CD4-positive, CD25-positive, alpha-beta regulatory T cell (primary cell): Measurements from ENCODE around the gene SLC37A3. TPM values are rescaled to one million over a fixed set of nuclear protein-coding genes. Genes with fewer than 3 reads are reported as not detected.

ENCODE experiments used
- ATAC-seq, 2 donors: fragments of 150-1000 bp; cut with Tn5 transposase; one replicate each; pipeline ENCODE4 v1.10.0; 2021; ENCODE audit warnings: low read depth in 2 of 2, moderate number of reproducible peaks in 2 of 2, moderate library complexity in 1 of 2
- DNase-seq, 3 donors: peaks; one replicate each; pipeline versions ENCODE4 v3.0.0 to v3.0.0-alpha.2; 2012 to 2022; ENCODE audit warnings: mixed read lengths in 1 of 3
- H3K27ac ChIP-seq: one replicate; pipeline ENCODE4 v1.7.0; 2013; ENCODE audit warnings: mild to moderate bottlenecking, low read length; ENCODE audit not compliant: insufficient read depth, poor library complexity, severe bottlenecking
- H3K27me3 ChIP-seq: one replicate; pipeline ENCODE4 v1.7.0; 2013; ENCODE audit warnings: low read length; ENCODE audit not compliant: control insufficient read depth, insufficient read depth
- H3K36me3 ChIP-seq: one replicate; pipeline ENCODE4 v1.7.0; 2013; ENCODE audit warnings: mild to moderate bottlenecking, low read length, moderate library complexity; ENCODE audit not compliant: control insufficient read depth, insufficient read depth
- H3K4me1 ChIP-seq: 2 replicates; pipeline ENCODE4 v1.7.0; 2013; ENCODE audit warnings: mild to moderate bottlenecking, low read length; ENCODE audit not compliant: insufficient read depth, control insufficient read depth, poor library complexity, severe bottlenecking
- H3K4me3 ChIP-seq: one replicate; pipeline ENCODE4 v1.7.0; 2013; ENCODE audit warnings: low read depth, mild to moderate bottlenecking, low read length, moderate library complexity
- H3K9me3 ChIP-seq, 2 experiments: 1 replicate in 1 of 2; 2 replicates in 1 of 2; pipeline ENCODE4 v1.7.0; 2013; ENCODE audit warnings: low read length in 2 of 2, mild to moderate bottlenecking in 1 of 2, moderate library complexity in 1 of 2; ENCODE audit not compliant: control insufficient read depth in 2 of 2
- H3K27ac Mint-ChIP-seq, 3 donors: one replicate each; pipeline ENCODE4 v1.8.0; 2020 to 2022; ENCODE audit warnings: mild to moderate bottlenecking in 3 of 3, mixed read lengths in 3 of 3, moderate library complexity in 2 of 3
- H3K27me3 Mint-ChIP-seq: one replicate; pipeline ENCODE4 v1.8.0; 2022; ENCODE audit warnings: mild to moderate bottlenecking, mixed read lengths
- H3K36me3 Mint-ChIP-seq: one replicate; pipeline ENCODE4 v1.8.0; 2020; ENCODE audit warnings: mixed read lengths
- H3K4me1 Mint-ChIP-seq, 4 donors: one replicate each; pipeline ENCODE4 v1.8.0; 2020 to 2022; ENCODE audit warnings: mixed read lengths in 4 of 4, mild to moderate bottlenecking in 1 of 4
- H3K4me3 Mint-ChIP-seq, 4 donors: one replicate each; pipeline ENCODE4 v1.8.0; 2020 to 2022; ENCODE audit warnings: mild to moderate bottlenecking in 4 of 4, mixed read lengths in 4 of 4, moderate library complexity in 3 of 4
- H3K9me3 Mint-ChIP-seq, 7 donors: one replicate each; pipeline ENCODE4 v1.8.0; 2020 to 2022; ENCODE audit warnings: mixed read lengths in 7 of 7, mild to moderate bottlenecking in 3 of 7, moderate library complexity in 2 of 7
- polyA plus RNA-seq, 4 donors: library from polyadenylated mRNA; unstranded; fragments of 300-500 nt; fragmentation: Illumina TruSeq; gene quantifications; one replicate each; pipeline ENCODE4 v1.2.3, GENCODE V29; 2021
- total RNA-seq: library from RNA; stranded (reverse); gene quantifications from one replicate; pipeline ENCODE4 v1.2.3, GENCODE V29; 2022

The SLC37A3 gene
- total and polyA plus RNA-seq, 5 donors from 2014 or later, result 13.0 to 44.7 (median 15.5) TPM

DNA sequence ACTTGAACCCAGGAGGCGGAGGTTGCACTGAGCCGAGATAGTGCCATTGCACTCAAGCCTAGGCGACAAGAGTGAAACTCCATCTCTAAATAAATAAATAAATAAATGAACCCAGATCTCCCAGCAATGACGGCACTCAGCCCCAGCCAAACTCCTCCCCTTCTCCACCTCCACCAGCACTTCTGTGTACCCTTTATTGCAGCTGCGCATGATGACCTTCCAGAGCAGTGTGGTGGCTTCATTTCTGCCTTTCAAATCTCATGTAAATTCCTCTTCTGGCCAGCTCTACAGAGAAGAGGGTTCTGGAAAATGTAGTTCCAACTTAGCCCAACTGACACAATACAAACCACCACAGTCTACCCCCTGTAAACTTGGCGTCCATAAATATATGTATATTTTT is 108.5 kb downstream of the SLC37A3 start:
- no peak for ATAC-seq
- H3K9me3 ChIP-seq, result no peaks in the 10 kb centered on the region
- H3K27ac ChIP-seq, result no peak overlapping the region

DNA sequence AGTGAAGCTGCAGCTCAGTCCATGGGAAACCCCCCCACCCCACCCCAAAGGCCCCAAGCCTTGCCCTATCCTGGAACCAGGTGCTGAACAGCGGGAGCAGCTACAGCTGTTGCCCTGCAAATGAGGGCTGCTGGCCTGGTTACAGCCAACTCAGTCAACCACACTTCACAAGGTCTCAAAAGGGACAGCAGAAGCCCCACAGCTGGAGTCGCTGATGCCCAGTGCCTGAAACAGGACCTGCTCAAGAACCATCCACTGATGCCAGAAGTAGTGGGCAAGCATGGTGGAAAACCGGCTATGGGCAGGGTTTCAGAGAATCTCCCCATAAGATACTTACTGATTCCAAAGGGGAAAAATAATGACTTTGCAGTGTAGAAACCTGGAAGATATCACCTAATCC is 110.3 kb downstream of the SLC37A3 start:
- Mint-ChIP-seq H3K4me1 (peaks cover 0 to 4% (median 0%) of the 10 kb centered on the region in 4 donors), H3K4me3 (no peak overlapping the region), H3K36me3 (no peaks in the 10 kb centered on the region), H3K9me3 (no peaks in the 10 kb centered on the region), H3K27ac (no peak overlapping the region), H3K27me3 (peaks cover 5% of the 10 kb centered on the region)
- DNase-seq (no peak), ATAC-seq (no peak)
- Histone ChIP-seq H3K36me3 (no peaks in the 10 kb centered on the region), H3K27ac (no peak overlapping the region), H3K4me3 (no peak overlapping the region), H3K9me3 (no peaks in the 10 kb centered on the region), H3K27me3 (no peaks in the 10 kb centered on the region), H3K4me1 (no peaks in the 10 kb centered on the region)

More for the DNA sequence above, 108.5 kb downstream of the SLC37A3 start:
- Mint-ChIP-seq H3K9me3 (no peaks in the 10 kb centered on the region), H3K4me1 (no peaks in the 10 kb centered on the region), H3K4me3 (no peak overlapping the region), H3K36me3 (peaks cover 4% of the 10 kb centered on the region), H3K27ac (no peak overlapping the region), H3K27me3 (peaks cover 5% of the 10 kb centered on the region)
- no peaks in the 10 kb centered on the region for H3K36me3 ChIP-seq
- no peaks in the 10 kb centered on the region for H3K27me3 ChIP-seq
- no peak overlapping the region for H3K4me3 ChIP-seq
- no peaks in the 10 kb centered on the region for H3K4me1 ChIP-seq
- no peak for DNase-seq

DNA sequence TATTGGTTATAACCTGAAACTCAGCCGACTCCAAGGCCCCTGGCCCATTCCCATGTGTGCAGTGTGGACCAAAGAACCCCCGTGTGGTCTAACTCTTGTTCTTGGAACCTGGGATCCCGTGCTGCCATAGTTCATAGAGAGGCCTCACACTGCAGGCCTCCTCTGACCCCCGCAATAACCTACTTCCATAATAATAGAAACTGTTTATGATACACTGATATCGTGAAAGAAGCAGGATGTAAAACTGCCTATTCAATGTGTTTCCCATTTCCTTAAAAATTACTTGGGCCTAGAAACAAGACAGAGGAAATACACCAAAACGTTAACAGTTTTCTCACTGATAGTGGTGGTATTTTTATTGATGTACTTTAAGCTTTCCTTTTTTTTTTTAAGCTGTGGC is 112.4 kb downstream of the SLC37A3 start:
- H3K27me3 Mint-ChIP-seq, result peaks cover 5% of the 10 kb centered on the region
- H3K4me1 Mint-ChIP-seq, result peaks cover 0 to 4% (median 0%) of the 10 kb centered on the region in 4 donors
- no peak overlapping the region for H3K4me3 Mint-ChIP-seq
- Histone ChIP-seq H3K9me3 (no peaks in the 10 kb centered on the region), H3K27ac (no peak overlapping the region), H3K36me3 (no peaks in the 10 kb centered on the region), H3K27me3 (no peaks in the 10 kb centered on the region), H3K4me3 (no peak overlapping the region), H3K4me1 (no peaks in the 10 kb centered on the region)
- no peak overlapping the region for H3K27ac Mint-ChIP-seq
- ATAC-seq (no peak), DNase-seq (no peak)
- no peaks in the 10 kb centered on the region for H3K36me3 Mint-ChIP-seq
- H3K9me3 Mint-ChIP-seq, result no peaks in the 10 kb centered on the region

DNA sequence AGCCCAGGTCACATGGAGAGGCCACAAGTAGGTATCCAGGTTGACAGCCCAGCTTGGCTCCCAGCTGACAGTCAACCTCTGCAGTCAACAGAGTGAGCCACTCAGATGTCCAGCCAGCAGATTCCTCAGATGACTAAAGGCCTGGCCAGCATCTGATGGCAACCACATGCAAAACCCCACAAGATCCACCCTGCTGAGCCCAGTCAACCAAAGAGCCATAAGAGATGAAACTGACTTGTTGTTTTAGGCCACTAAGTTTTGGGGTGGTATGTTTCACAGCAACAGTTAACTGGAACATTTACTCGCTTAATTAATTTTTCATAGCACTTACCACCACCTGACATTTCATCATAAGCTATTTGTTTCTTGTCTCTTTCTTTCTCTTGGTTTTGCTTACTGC is 114.3 kb downstream of the SLC37A3 start:
- H3K27ac Mint-ChIP-seq, result peak overlapping the region in 2 of 3 donors; percentile 30 to 44
- H3K4me1 Mint-ChIP-seq, result peaks cover 0 to 4% (median 0%) of the 10 kb centered on the region in 4 donors
- no peaks in the 10 kb centered on the region for H3K9me3 Mint-ChIP-seq
- H3K4me3 Mint-ChIP-seq, result no peak overlapping the region
- H3K4me3 ChIP-seq, result no peak overlapping the region
- no peak overlapping the region for H3K27ac ChIP-seq
- no peaks in the 10 kb centered on the region for H3K36me3 Mint-ChIP-seq
- H3K4me1 ChIP-seq, result no peaks in the 10 kb centered on the region
- no peaks in the 10 kb centered on the region for H3K36me3 ChIP-seq
- H3K9me3 ChIP-seq, result no peaks in the 10 kb centered on the region
- H3K27me3 Mint-ChIP-seq, result no peaks in the 10 kb centered on the region
- DNase-seq (no peak), ATAC-seq (no peak)
- H3K27me3 ChIP-seq, result no peaks in the 10 kb centered on the region

Other genes with a start within 250 kb of the SLC37A3 start
- 52.0 TPM for gene KDM7A, start 221.5 kb downstream of the SLC37A3 start, total RNA-seq
- 1 to 10 TPM; 3.2 to 4.9 (median 4.0) TPM for gene KDM7A, start 221.5 kb downstream of the SLC37A3 start, polyA plus RNA-seq
- gene RAB19, start 5.5 kb upstream of the SLC37A3 start, total RNA-seq, result 6.7 TPM
- 1 to 10 TPM; 2.1 to 5.7 (median 3.1) TPM for gene RAB19, start 5.5 kb upstream of the SLC37A3 start, polyA plus RNA-seq
- 127 TPM for gene MKRN1, start 81.0 kb upstream of the SLC37A3 start, total RNA-seq
- gene MKRN1, start 81.0 kb upstream of the SLC37A3 start, polyA plus RNA-seq, result 100 to 1,000 TPM; 132 to 166 (median 155) TPM
- gene DENND2A, start 242.3 kb upstream of the SLC37A3 start, total RNA-seq, result not detected
- not detected for gene DENND2A, start 242.3 kb upstream of the SLC37A3 start, polyA plus RNA-seq